ENCODE results near the gene SRGN. TPM values are rescaled to one million over a fixed set of nuclear protein-coding genes. Genes with fewer than 3 reads are reported as not detected.
A peak's percentile ranks its signal among the peaks of the same experiment; 100 is the strongest.

SRGN gene
- total RNA-seq, 1 donor, result 127 TPM

DNA sequence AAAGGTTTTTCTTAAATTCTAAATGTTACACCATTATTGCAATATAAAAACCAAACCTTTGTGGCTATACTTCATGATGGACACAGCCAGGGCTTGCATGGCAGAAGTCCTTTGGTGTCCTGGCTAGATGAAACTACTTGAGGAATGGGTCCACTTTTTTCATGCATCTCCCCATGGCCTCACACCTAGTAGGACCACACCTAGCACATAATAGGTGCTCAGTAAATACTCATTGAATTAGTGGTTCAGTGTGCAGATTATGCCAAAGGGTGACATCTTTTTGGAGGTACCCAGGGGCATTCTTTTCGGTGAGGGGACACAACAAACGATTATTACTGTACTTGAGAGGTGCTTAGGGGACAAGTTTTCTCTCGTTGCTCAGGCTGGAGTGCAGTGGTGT lies 20.7 kb upstream of the SRGN start:
- DNase-seq (ENCODE audit: low read depth), result no peak
- TF ChIP-seq, protein P1, sequence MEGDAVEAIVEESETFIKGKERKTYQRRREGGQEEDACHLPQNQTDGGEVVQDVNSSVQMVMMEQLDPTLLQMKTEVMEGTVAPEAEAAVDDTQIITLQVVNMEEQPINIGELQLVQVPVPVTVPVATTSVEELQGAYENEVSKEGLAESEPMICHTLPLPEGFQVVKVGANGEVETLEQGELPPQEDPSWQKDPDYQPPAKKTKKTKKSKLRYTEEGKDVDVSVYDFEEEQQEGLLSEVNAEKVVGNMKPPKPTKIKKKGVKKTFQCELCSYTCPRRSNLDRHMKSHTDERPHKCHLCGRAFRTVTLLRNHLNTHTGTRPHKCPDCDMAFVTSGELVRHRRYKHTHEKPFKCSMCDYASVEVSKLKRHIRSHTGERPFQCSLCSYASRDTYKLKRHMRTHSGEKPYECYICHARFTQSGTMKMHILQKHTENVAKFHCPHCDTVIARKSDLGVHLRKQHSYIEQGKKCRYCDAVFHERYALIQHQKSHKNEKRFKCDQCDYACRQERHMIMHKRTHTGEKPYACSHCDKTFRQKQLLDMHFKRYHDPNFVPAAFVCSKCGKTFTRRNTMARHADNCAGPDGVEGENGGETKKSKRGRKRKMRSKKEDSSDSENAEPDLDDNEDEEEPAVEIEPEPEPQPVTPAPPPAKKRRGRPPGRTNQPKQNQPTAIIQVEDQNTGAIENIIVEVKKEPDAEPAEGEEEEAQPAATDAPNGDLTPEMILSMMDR (IDR thresholded peaks at IDR 0.05; ENCODE audit: insufficient read depth, low read length), result no peak
- no peak overlapping the region for H3K4me3 ChIP-seq (ENCODE audit: low read depth, low read length)

DNA sequence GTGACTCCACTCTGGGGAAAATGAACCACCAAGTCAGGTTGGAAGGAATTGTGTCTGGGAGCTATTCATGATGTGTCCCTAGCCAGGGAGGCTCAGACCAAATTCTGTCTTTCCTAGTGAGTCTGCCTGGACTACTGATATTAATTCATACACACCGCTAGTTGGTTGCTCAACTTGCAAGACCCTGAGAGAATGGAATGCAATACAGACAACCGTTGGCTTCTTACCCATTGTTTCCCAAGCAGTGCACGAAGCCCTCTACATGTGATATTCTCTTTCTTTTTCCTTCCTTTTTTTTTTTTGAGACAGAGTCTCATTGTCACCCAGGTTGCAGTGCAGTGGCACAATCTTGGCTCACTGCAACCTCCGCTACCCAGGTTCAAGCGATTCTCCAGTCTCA lies 19.4 kb upstream of the SRGN start:
- TF ChIP-seq, protein P1 (IDR thresholded peaks at IDR 0.05; ENCODE audit: insufficient read depth, low read length), result no peak

DNA sequence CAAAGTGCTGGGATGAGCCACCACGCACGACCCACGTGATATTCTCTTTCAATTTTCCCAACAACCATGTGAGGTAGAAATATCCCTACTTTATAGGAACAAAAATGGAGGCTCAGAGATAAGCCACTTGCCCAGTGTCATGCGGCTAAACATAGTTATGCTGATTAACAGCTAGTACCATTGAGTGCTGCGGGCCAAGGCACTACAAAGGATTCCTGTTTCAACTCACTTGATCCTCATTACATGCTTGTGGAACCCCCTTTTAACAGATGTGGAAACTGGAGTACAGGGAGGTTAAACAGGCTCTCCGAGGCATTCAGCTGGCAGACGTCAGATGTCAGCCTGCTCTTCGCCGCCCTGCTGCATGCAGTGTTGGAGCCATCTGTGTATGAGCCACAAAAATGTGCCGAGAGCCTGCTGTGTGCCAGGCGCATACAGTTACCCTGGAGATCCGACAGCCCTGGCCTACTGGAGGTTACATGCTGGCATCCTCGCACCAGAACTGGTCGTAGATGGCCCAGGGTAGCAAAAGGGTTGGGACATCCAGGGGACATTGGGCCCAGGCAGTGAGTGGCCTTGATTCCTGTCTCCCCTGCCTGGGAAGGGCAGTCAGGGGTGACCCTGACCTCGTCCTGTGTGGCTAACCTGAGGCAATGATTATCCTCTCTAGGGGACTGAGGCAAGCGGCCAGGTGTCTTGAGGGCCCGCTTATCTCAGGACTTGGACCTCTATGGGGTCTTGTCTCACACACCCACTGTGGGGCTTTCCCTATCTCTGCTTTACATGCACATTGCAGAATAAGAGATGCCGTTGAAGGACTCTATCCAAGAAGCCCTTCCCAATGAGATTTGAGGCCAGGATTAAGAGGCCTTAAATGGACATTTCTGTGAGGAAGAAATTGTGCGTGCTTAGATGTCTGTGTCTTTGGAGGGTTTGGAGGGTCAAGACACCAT lies 18.5 kb upstream of the SRGN start:
- TF ChIP-seq, protein P1 (IDR thresholded peaks at IDR 0.05; ENCODE audit: insufficient read depth, low read length), result no peak
- H3K4me3 ChIP-seq (ENCODE audit: low read depth, low read length), result no peak overlapping the region
- DNase-seq (ENCODE audit: low read depth), result no peak

More for the DNA sequence above, 19.4 kb upstream of the SRGN start:
- peak; percentile 40 for DNase-seq (ENCODE audit: low read depth)
- H3K4me3 ChIP-seq (ENCODE audit: low read depth, low read length), result no peak overlapping the region

DNA sequence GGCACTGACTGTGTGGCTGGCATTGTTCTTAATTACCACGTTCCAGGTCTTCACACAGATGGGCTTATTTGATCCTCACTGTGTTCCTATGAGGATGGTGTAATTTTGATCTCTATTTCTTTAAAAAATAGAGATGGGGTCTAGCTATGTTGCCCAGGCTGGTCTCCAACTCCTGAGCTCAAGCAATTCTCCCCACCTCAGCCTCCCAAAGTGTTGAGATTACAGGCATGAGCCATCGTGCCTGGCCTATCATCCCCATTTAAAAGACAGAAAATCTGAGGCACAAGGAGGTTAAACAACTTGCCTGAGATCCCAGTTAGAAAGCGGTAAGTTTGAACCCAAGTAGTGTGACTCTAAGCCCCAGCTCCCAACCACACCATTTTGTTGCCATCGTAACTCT lies 17.0 kb upstream of the SRGN start:
- TF ChIP-seq, protein P1 (IDR thresholded peaks at IDR 0.05; ENCODE audit: insufficient read depth, low read length), result no peak
- no peak for DNase-seq (ENCODE audit: low read depth)
- H3K4me3 ChIP-seq (ENCODE audit: low read depth, low read length), result no peak overlapping the region

DNA sequence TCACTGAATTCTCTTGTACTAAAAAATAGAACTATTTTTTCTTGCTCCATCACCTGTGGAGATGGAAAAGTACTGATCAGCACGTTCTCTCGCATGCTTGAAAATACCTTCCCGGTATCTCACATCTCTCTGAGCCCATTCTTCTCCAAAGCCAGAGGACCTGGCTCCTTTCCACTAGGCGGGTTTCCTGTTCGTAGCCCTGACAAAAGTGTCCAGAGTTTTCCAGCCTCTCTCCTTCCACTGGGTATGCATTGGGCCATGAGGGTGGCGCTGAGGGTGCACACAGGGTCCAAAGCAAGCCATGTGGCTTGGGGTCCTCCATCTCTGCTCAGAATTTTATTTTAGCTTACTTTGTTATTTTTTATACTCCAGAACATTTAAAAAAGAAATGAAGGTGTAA lies 16.3 kb upstream of the SRGN start:
- no peak for DNase-seq (ENCODE audit: low read depth)
- H3K4me3 ChIP-seq (ENCODE audit: low read depth, low read length), result no peak overlapping the region
- TF ChIP-seq, protein P1 (IDR thresholded peaks at IDR 0.05; ENCODE audit: insufficient read depth, low read length), result no peak

DNA sequence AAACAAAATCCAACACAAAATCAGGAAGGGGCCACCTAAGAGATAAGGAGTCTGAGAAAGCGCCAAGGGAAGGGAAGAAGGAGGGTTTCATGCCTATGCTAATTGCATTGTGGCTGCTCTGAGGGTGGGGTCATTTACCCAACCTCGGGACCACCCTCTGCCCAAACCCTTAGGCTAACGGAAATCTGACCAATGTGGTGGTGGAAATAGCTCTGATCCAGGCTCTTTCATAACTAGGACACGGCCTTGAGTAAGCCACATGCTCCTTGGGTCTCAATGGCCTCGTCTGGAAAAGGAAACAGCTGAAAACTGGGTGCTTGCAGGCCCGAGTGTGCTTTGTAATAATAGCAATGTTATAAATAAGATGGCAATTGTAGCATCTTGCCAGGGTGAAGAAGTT lies 14.9 kb upstream of the SRGN start:
- TF ChIP-seq, protein P1 (IDR thresholded peaks at IDR 0.05; ENCODE audit: insufficient read depth, low read length), result no peak
- no peak for DNase-seq (ENCODE audit: low read depth)
- H3K4me3 ChIP-seq (ENCODE audit: low read depth, low read length), result no peak overlapping the region
